Caco-2 (cell line): ENCODE data around the gene PKIG. TPM values are rescaled to one million over a fixed set of nuclear protein-coding genes. Genes with fewer than 3 reads are reported as not detected.

ENCODE experiments used
- BruUV-seq: library from RNA; stranded (reverse); fragments of 400-500 nt; replicated peaks from 2 replicates; lab custom pipeline; 2021; lab: Mats Ljungman, UMichigan
- CTCF ChIA-PET: fragments of 300-600 bp; sonication (Branson Sonifier 250); formaldehyde crosslinking; loops from one replicate; lab custom pipeline; 2022; ENCODE audit warnings: antibody characterized with exemption; lab: Charles Lee
- POLR2A ChIA-PET: fragments of 300-600 bp; sonication (Branson Sonifier 250); formaldehyde crosslinking; loops from one replicate; lab custom pipeline; 2022; ENCODE audit warnings: antibody characterized with exemption; lab: Charles Lee
- DNase-seq, 2 experiments: peaks; one replicate each; pipeline versions ENCODE4 v3.0.0 to v3.0.0-alpha.2; 2020 to 2022
- H3K27me3 ChIP-seq: replicated peaks from 2 replicates; pipeline ENCODE4 v1.6.0; 2011; ENCODE audit warnings: low read length; ENCODE audit not compliant: control insufficient read depth, insufficient read depth
- H3K36me3 ChIP-seq: 2 replicates; pipeline ENCODE4 v1.5.1; 2011; ENCODE audit warnings: low read length; ENCODE audit not compliant: control insufficient read depth, insufficient read depth
- H3K4me1 ChIP-seq: fragments of 250-450 bp; sonication (Bioruptor Pico); 2 replicates; pipeline ENCODE4 v1.5.1; 2020; ENCODE audit warnings: mild to moderate bottlenecking
- H3K4me3 ChIP-seq: 2 replicates; pipeline ENCODE4 v1.5.1; 2011; ENCODE audit warnings: low read depth, mild to moderate bottlenecking, control low read depth, low read length
- H3K9me3 ChIP-seq: fragments of 250-450 bp; sonication (Bioruptor Pico); 2 replicates; pipeline ENCODE4 v1.5.1; 2020; ENCODE audit warnings: mild to moderate bottlenecking, moderate library complexity
- H3K27ac Mint-ChIP-seq: one replicate; pipeline ENCODE4 v1.8.0; 2022; ENCODE audit warnings: mixed read lengths; ENCODE audit not compliant: unreplicated experiment
- H3K27me3 Mint-ChIP-seq: one replicate; pipeline ENCODE4 v1.8.0; 2022; ENCODE audit warnings: mixed read lengths; ENCODE audit not compliant: insufficient read depth, unreplicated experiment
- H3K36me3 Mint-ChIP-seq: one replicate; pipeline ENCODE4 v1.8.0; 2022; ENCODE audit warnings: mild to moderate bottlenecking, mixed read lengths; ENCODE audit not compliant: insufficient read depth, unreplicated experiment
- H3K4me1 Mint-ChIP-seq: one replicate; pipeline ENCODE4 v1.8.0; 2022; ENCODE audit warnings: low read depth, mixed read lengths; ENCODE audit not compliant: unreplicated experiment
- H3K4me3 Mint-ChIP-seq: one replicate; pipeline ENCODE4 v1.8.0; 2022; ENCODE audit warnings: mild to moderate bottlenecking, moderate library complexity, mixed read lengths; ENCODE audit not compliant: unreplicated experiment
- H3K9me3 Mint-ChIP-seq: one replicate; pipeline ENCODE4 v1.8.0; 2022; ENCODE audit warnings: mixed read lengths; ENCODE audit not compliant: unreplicated experiment
- CTCF ChIP-seq, 2 experiments: fragments of 200-600 bp in 1 of 2; IDR thresholded peaks; 1 replicate in 1 of 2; 2 replicates in 1 of 2; pipeline versions ENCODE4 v1.5.1 to v1.8.0; 2011 to 2022; ENCODE audit warnings: antibody characterized with exemption in 1 of 2, control low read depth in 1 of 2, inconsistent platforms in 1 of 2, low read depth in 1 of 2, low read length in 1 of 2, mild to moderate bottlenecking in 1 of 2, moderate library complexity in 1 of 2; ENCODE audit not compliant: insufficient read depth in 1 of 2, severe bottlenecking in 1 of 2, unreplicated experiment in 1 of 2
- intact Hi-C: fragments of 100-400 bp; cut with micrococcal nuclease; formaldehyde crosslinking; loops from one replicate; pipeline ENCODE4 v1.10.0; 2022; ENCODE audit not compliant: unreplicated experiment
- total RNA-seq: library from RNA; stranded (reverse); gene quantifications from 2 replicates; pipeline ENCODE4 v1.2.3, GENCODE V29; 2022

PKIG gene
- total RNA-seq, 1 experiment from 2014 or later: 25.9 TPM

GRCh38 chr20:44629017-44629385 lies 46.6 kb downstream of the PKIG start:
- Histone ChIP-seq H3K36me3 (no peaks in the 10 kb centered on the region), H3K4me1 (0 out of 2 replicates have a peak, but pooled peaks cover 3% of the 10 kb centered on the region), H3K4me3 (no peak overlapping the region), H3K27me3 (no peaks in the 10 kb centered on the region), H3K9me3 (no peaks in the 10 kb centered on the region)
- DNase-seq: no peak
- no peak overlapping the region for H3K4me3 Mint-ChIP-seq
- BruUV-seq: no TSS peak
- H3K9me3 Mint-ChIP-seq: peaks cover under 1% of the 10 kb centered on the region
- ChIA-PET CTCF (no interaction called here), POLR2A (no interaction called here)
- intact Hi-C loops: no loop called here
- H3K27ac Mint-ChIP-seq: no peak overlapping the region
- H3K36me3 Mint-ChIP-seq: peaks cover 4% of the 10 kb centered on the region
- H3K27me3 Mint-ChIP-seq: no peaks in the 10 kb centered on the region
- H3K4me1 Mint-ChIP-seq: no peaks in the 10 kb centered on the region
- TF ChIP-seq CTCF (IDR thresholded peaks at IDR 0.05; ENCODE audit: insufficient read depth in 1 of 2, low read depth in 1 of 2, low read length in 1 of 2, severe bottlenecking in 1 of 2, unreplicated experiment in 1 of 2): no peak

GRCh38 chr20:44629542-44629941 lies 47.2 kb downstream of the PKIG start:
- Histone ChIP-seq H3K4me1 (0 out of 2 replicates have a peak, but pooled peaks cover 3% of the 10 kb centered on the region), H3K4me3 (no peak overlapping the region), H3K27me3 (no peaks in the 10 kb centered on the region), H3K36me3 (no peaks in the 10 kb centered on the region), H3K9me3 (no peaks in the 10 kb centered on the region)
- H3K27ac Mint-ChIP-seq: no peak overlapping the region
- H3K27me3 Mint-ChIP-seq: no peaks in the 10 kb centered on the region
- BruUV-seq: no TSS peak
- no peak for TF ChIP-seq CTCF (IDR thresholded peaks at IDR 0.05; ENCODE audit: insufficient read depth in 1 of 2, low read depth in 1 of 2, low read length in 1 of 2, severe bottlenecking in 1 of 2, unreplicated experiment in 1 of 2)
- H3K9me3 Mint-ChIP-seq: no peaks in the 10 kb centered on the region
- intact Hi-C loops: no loop called here
- POLR2A ChIA-PET: no interaction called here
- CTCF ChIA-PET: no interaction called here
- no peak for DNase-seq
- H3K36me3 Mint-ChIP-seq: no peaks in the 10 kb centered on the region
- no peaks in the 10 kb centered on the region for H3K4me1 Mint-ChIP-seq
- no peak overlapping the region for H3K4me3 Mint-ChIP-seq

- H3K4me1 ChIP-seq: 0 out of 2 replicates have a peak, but pooled peaks cover 3% of the 10 kb centered on the region
- Mint-ChIP-seq H3K27me3 (no peaks in the 10 kb centered on the region), H3K4me3 (no peak overlapping the region), H3K36me3 (no peaks in the 10 kb centered on the region), H3K9me3 (no peaks in the 10 kb centered on the region), H3K4me1 (no peaks in the 10 kb centered on the region), H3K27ac (no peak overlapping the region)
- intact Hi-C loops: no loop called here
- POLR2A ChIA-PET: no interaction called here
- no peaks in the 10 kb centered on the region for H3K9me3 ChIP-seq
- no peak for DNase-seq
- no TSS peak for BruUV-seq
- no peaks in the 10 kb centered on the region for H3K36me3 ChIP-seq
- H3K4me3 ChIP-seq: no peak overlapping the region
- CTCF ChIA-PET: no interaction called here
- H3K27me3 ChIP-seq: no peaks in the 10 kb centered on the region
- TF ChIP-seq CTCF (IDR thresholded peaks at IDR 0.05; ENCODE audit: insufficient read depth in 1 of 2, low read depth in 1 of 2, low read length in 1 of 2, severe bottlenecking in 1 of 2, unreplicated experiment in 1 of 2): no peak
These were observed 47.9 kb downstream of the PKIG start for GRCh38 chr20:44630297-44630696.
